GM21825 (cell line): ENCODE measurements around the gene RAB39A.

ENCODE experiments used
- ATAC-seq: cut with Tn5 transposase; IDR thresholded peaks from one replicate; pipeline ENCODE4 v1.9.1; 2021; ENCODE audit warnings: mild to moderate bottlenecking, moderate library complexity; ENCODE audit not compliant: unreplicated experiment

RAB39A gene

GRCh38 chr11:107961480-107961879, 33.2 kb downstream of the RAB39A start:
- no peak for ATAC-seq

DNA sequence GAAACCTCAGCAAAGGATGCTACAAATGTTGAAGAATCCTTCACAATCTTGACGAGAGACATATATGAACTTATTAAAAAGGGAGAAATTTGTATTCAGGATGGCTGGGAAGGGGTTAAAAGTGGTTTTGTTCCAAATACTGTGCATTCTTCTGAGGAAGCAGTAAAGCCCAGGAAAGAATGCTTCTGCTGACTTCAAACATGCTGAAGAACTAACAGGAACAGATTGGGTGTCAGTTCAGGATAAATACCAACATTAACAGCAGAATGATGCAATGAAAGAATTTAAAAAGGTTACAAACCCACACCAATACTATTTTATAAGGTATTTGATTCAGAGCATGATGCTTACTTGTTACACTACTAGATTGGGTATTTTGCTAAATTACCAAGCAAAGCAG, 33.9 kb downstream of the RAB39A start:
- ATAC-seq = no peak

GRCh38 chr11:107963091-107963490, 34.8 kb downstream of the RAB39A start:
- no peak for ATAC-seq

DNA sequence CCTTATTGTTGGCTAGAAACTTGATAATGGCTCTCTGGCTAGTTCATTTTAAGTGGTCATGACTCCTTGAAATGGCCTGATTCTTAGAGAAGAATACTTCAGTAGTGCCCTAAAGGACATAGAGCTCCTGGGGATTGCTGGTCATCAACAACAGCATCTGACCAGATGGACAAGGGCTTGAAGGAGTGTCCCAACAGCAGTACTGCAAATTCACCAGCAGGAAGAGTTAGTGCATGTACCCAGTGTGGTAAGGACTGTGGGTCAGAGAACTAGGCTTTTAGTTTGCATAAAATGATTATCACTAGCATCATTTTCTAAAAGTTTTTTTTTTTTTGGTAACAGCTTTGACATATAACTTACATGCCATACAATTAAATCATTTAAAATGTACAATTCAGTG, 41.0 kb downstream of the RAB39A start:
- ATAC-seq = no peak

DNA sequence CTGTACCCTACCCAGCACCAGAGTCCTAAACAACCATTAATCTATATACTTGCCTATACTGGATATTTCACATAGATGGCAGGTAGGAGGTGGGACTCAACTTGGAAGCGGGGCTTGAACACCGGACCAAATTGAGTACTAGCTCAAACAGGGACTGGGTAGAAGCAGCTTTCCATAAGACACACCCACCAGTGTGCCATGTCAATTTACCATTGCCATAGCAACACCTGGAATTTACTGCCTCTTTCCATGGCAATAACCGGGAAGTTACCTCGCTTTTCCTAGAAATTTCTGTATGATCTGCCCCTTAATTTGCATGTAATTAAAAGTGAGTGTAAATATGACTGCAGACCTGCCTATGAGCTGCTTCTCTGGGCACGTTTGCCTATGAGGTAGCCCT, 41.8 kb downstream of the RAB39A start:
- no peak for ATAC-seq

GRCh38 chr11:107973641-107974040, 45.4 kb downstream of the RAB39A start:
- ATAC-seq = no peak

DNA sequence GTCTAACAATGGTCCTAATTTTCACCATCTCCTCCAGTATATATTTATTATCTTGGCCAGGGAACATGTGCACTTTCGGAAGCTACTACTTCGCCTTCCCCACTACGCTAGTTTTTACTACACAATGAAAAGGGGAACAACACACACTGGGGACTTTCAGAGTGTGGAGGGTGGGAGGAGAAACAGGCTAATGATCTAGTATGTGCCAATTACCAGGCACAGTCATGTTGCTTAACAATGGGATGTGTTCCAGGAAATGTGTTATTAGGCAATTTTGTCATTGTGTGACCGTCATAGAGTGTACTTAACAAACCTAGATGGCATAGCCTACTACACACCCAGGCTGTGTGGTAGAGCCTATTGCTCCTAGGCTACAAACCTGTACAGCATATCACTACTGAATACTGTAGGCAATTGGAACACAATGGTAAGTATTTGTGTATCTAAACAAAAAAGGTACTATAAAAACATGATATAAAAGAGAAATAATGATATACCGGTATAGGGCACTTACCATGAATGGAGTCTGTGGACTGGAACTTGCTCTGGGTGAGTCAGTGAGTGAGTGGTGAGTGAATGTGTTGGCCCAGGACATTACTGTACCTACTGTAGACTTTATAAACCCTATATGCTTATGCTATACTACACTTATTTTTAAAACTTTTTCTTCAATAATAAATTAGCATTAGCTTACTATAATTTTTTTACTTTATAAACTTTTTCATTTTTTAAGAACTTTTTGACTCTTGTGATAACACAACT, 60.3 kb downstream of the RAB39A start:
- ATAC-seq = no peak

DNA sequence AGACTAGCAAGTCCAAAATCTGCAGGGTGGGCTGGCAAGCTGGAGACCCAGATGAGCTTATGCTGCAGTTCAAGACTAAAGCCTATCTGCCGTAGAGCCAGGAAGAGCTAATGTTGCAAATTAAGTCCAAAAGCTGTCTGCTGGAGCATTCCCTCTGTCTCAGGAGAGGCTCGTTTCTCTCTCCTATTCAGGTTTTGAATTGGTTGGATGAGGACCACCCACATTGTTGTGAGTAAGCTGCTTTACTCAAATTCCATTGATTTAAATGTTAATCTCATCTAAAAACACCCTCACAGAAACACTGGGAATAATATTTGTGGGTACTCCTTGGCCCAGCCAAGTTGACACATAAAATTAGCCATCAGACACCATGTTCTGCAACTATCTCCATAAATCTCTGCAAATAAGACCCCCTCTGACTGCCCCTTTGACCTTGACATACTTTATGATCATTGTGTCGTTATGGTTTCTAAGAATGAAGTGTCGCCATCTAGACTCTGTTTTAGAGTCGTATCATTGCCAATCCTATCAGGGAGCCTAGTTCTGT, 63.7 kb downstream of the RAB39A start:
- no peak for ATAC-seq

DNA sequence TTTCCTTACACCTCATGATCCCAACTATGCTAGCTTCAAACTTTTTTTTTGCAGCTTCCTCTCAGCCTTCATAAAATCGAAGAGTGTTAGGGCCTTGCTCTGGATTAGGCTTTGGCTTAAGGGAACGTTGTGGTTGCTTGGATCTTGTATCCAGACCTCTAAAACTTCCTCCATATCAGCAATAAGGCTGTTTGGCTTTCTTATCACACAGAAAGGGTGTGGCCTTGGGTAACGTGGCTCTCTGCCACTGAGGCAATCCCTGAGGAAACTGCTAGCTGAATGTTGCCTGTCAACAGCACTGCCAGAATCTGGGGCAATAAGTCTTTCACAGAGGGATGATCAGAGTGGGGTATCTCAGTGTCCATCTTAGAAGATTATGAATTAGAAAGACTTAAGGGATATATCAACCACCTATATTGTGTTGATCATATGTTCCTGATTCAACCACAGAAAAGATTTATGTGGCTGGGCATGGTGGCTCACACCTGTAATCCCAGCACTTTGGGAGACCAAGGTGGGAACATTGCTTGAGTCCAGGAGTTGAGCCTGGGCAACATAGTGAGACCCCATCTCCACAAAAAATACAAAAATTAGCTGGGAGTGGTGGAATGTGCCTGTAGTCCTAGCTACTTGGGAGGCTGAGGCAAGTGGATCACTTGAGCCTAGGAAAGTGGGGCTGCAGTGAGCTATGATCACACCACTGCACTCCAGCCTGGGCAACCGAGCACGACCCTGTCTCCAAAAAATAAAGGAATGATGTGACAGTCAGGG, 67.9 kb downstream of the RAB39A start:
- ATAC-seq = no peak

DNA sequence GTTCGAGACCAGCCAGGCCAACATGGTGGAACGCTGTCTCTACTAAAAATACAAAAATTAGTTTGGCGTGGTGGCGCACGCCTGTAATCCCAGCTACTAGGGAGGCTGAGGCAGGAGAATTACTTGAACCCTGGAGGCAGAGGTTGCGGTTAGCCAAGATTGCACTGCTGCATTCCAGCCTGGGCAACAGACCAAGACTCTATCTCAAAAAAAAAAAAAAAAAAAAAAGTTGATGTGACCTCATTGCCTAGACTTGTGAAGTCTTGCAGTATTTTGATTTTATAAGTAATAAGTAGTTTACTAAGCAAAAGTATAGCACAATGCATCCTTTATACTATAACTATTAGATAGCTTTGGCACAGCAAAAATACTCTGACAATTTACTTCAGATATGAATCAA, 70.5 kb downstream of the RAB39A start:
- ATAC-seq = no peak

GRCh38 chr11:107999759-108000455, 71.7 kb downstream of the RAB39A start:
- peak; percentile 98 for ATAC-seq

DNA sequence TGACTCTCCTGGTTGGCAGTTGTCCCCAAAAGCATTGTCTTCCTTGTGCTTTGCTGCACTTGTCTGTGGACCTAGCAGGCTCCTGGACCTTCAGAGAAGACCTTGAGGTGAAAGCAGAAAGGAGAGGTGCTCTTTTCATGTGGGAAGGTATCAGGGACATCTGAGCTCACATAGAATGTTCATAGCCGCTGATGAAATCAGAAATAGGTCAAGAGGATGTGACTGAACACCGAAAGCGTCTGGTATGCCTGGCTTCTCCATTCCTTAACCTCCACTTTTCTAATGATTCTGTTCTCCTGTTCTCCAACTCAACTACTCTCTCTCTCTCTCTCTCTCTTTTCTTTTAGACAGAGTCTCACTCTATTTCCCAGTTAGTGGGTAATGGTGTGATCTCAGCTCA, 74.2 kb downstream of the RAB39A start:
- ATAC-seq = no peak

GRCh38 chr11:108003623-108004022, 75.4 kb downstream of the RAB39A start:
- no peak for ATAC-seq

- no peak for ATAC-seq
Measured at GRCh38 chr11:108007819-108008218, 79.6 kb downstream of the RAB39A start.

DNA sequence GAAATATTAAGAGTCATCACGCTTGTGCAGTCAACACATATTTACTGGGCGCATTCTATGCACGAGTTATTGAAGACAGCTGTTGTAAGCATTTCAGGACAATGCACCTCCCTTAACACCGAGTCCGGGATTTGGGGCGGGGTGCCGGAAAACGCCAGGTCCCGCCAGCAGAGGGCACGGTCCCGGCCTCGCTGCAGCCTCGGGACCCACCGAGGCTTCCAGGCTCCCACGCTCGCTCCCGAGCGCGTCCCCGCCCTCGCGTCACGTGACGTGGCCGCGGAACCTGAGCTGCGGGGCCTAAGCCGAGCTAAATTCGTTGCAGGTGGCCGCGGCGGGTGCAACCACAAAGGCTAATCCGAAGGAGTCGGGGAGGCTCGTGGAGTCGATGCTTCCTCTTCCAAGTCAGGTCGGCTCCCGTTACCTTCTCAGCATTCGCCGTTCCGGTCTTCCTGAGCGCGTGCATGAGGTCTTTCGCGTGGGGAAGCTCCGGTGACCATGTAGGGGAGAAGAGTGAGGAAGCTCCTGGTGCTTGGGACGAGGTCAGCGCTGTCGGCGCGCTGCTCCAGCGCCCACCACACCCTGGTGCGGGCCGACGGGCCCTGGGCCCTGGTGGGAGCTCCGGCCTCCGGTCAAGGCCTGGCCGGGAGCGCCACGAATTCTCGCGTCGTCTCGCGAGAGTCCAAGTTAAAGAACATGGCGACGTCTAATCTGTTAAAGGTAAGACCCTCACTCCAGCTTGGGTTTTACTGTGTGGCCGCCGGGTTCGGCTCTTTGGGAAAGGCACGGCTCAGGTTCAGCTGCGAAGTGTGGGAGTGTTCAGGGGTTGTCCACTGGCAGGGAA, 80.6 kb downstream of the RAB39A start, which contains the start of gene CUL5:
Gene CUL5 (plus strand): TSS at position 243 of the 841 bp plus-strand sequence. CDS start 451 bp downstream, at position 694.
- peak; percentile 89 for ATAC-seq

DNA sequence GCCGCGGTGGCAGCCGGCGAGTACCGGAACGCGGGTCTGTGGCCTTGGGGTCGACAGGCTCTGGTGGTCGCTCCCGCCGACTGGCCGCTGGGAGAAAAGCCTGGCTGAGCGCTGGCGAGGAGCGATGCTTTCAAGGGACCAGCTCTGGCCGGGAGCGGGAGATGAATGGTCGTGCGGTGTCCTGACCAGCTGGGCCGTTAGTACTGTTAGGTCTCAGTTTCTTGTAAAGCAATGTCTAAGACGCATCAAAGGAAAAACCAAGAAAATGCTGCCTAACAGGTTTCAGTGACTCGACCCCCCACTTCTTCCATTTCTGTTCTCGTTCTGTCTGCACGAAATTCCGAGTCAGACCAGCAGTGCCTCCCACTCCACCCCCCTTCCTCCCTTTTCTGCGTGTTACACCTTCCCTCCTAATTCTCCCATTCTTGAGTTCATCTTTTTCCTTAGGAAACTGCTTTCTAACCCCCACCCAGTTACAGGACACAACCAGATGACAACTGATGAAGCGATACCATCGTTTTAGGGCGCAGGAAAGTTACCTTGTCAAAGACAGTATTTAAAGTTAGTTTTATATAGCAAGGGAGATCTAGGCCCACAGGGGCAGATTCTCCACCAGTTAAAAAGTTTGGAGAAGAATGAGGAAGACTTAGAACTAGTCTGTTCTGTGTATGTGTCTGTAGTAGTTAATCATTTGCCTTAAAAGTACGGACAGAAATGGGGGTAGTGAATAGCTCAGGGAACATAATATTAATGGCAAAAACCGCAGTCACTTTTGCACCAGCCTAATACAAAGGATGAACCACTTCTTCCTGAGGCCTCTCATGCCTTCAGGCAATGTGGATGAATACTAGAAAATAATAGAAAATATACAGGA, 81.5 kb downstream of the RAB39A start:
- ATAC-seq = peak; percentile 17

DNA sequence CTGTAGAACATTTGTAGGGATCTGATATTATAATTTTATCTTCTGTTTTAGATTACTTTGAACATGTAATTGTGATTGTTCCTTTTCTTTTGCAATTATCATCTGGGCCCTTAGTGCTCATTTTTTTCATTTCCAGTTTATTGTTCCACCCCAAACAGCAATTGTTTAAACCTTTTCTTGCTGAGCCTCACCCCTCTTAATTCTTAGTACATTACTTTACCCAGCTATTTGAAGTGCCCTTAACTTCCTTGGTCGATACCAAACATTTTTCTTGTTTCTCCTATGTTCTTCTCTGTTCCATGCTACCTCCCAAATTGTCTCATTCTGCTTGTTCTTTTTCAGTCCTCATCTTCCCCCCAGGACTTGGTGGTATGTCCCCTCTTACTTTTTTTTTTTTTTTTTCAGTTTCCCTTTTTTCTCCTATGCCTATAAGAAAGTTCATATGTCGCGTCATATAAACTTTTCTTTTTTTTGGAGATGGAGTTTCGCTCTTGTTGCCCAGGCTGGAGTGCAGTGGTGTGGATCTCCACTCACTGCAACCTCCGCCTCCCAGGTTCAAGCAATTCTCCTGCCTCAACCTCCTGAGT, 84.0 kb downstream of the RAB39A start:
- ATAC-seq = no peak
